SJSA1 (cell line): ENCODE results near the gene BACH2. TPM values are rescaled to one million over a fixed set of nuclear protein-coding genes. Genes with fewer than 3 reads are reported as not detected.
A peak's percentile ranks its signal among the peaks of the same experiment; 100 is the strongest.
"Not testable (repeated sequence)": the region's sequence is repeated elsewhere in the genome, so short reads cannot be mapped to it uniquely, and the experiment has no call there.

Source experiments
- DNase-seq, 2 experiments: peaks; one replicate each; pipeline ENCODE4 v3.0.0-alpha.2; 2015 to 2020; ENCODE audit warnings: low spot score in 2 of 2, low read depth in 1 of 2
- H3K27ac ChIP-seq: fragments of 250-450 bp; sonication (Bioruptor Pico); 2 replicates; pipeline ENCODE4 v1.5.1; 2020; ENCODE audit warnings: mild to moderate bottlenecking, moderate library complexity
- H3K27me3 ChIP-seq: fragments of 250-450 bp; sonication (Bioruptor Pico); replicated peaks from 2 replicates; pipeline ENCODE4 v1.5.1; 2020; ENCODE audit warnings: mild to moderate bottlenecking, moderate library complexity
- H3K36me3 ChIP-seq: fragments of 250-450 bp; sonication (Bioruptor Pico); 2 replicates; pipeline ENCODE4 v1.5.1; 2020; ENCODE audit warnings: mild to moderate bottlenecking
- H3K4me1 ChIP-seq: fragments of 250-450 bp; sonication (Bioruptor Pico); replicated peaks from 2 replicates; pipeline ENCODE4 v1.6.1; 2021; ENCODE audit warnings: mild to moderate bottlenecking
- H3K4me3 ChIP-seq: fragments of 250-450 bp; sonication (Bioruptor Pico); 2 replicates; pipeline ENCODE4 v1.5.1; 2020; ENCODE audit warnings: mild to moderate bottlenecking
- H3K9me3 ChIP-seq: fragments of 250-450 bp; sonication (Bioruptor Pico); replicated peaks from 2 replicates; pipeline ENCODE4 v1.5.1; 2020; ENCODE audit warnings: mild to moderate bottlenecking
- total RNA-seq: library from RNA; depleted of rRNA; stranded (reverse); fragments of >200 nt; shearing (Covaris generic); gene quantifications from 2 replicates; pipeline ENCODE4 v1.2.3, GENCODE V29; 2014

The BACH2 gene
- total RNA-seq, 1 experiment from 2014 or later = 1.3 TPM

- Histone ChIP-seq H3K4me1 (peaks cover 15% of the 10 kb centered on the region), H3K9me3 (no peaks in the 10 kb centered on the region), H3K36me3 (no peaks in the 10 kb centered on the region), H3K27ac (no peak overlapping the region), H3K27me3 (no peaks in the 10 kb centered on the region), H3K4me3 (no peak overlapping the region)
- no peak for DNase-seq
These were observed 151.6 kb downstream of the BACH2 start for GRCh38 chr6:90144928-90145555.

GRCh38 chr6:90144396-90144795 is 152.2 kb downstream of the BACH2 start:
- Histone ChIP-seq H3K27me3 (no peaks in the 10 kb centered on the region), H3K27ac (no peak overlapping the region), H3K4me3 (no peak overlapping the region), H3K36me3 (no peaks in the 10 kb centered on the region), H3K4me1 (peaks cover 15% of the 10 kb centered on the region), H3K9me3 (no peaks in the 10 kb centered on the region)
- DNase-seq = no peak

- Histone ChIP-seq H3K9me3 (no peaks in the 10 kb centered on the region), H3K27me3 (no peaks in the 10 kb centered on the region)
These were observed 156.0 kb downstream of the BACH2 start for GRCh38 chr6:90140683-90141082.

GRCh38 chr6:90139272-90139817 is 157.3 kb downstream of the BACH2 start:
- no peak for DNase-seq
- Histone ChIP-seq H3K4me3 (no peak overlapping the region), H3K36me3 (no peaks in the 10 kb centered on the region), H3K4me1 (peaks cover 31% of the 10 kb centered on the region), H3K9me3 (no peaks in the 10 kb centered on the region), H3K27ac (no peak overlapping the region), H3K27me3 (no peaks in the 10 kb centered on the region)

More at GRCh38 chr6:90140683-90141082, 156.0 kb downstream of the BACH2 start:
- Histone ChIP-seq H3K4me3 (no peak overlapping the region), H3K4me1 (peaks cover 39% of the 10 kb centered on the region), H3K36me3 (no peaks in the 10 kb centered on the region), H3K27ac (no peak overlapping the region)
- DNase-seq = no peak

GRCh38 chr6:90136837-90137568 is 159.6 kb downstream of the BACH2 start:
- no peak overlapping the region for H3K4me3 ChIP-seq
- H3K36me3 ChIP-seq = no peaks in the 10 kb centered on the region
- no peaks in the 10 kb centered on the region for H3K9me3 ChIP-seq
- H3K27ac ChIP-seq = peak overlapping the region; percentile 62
- H3K27me3 ChIP-seq = no peaks in the 10 kb centered on the region
- no peak for DNase-seq
- peaks cover 30% of the 10 kb centered on the region for H3K4me1 ChIP-seq

- no peak overlapping the region for H3K27ac ChIP-seq
- no peaks in the 10 kb centered on the region for H3K27me3 ChIP-seq
- H3K4me1 ChIP-seq = peaks cover 38% of the 10 kb centered on the region
- no peak for DNase-seq
- H3K4me3 ChIP-seq = no peak overlapping the region
- no peaks in the 10 kb centered on the region for H3K36me3 ChIP-seq
- no peaks in the 10 kb centered on the region for H3K9me3 ChIP-seq
These were observed 160.5 kb downstream of the BACH2 start for GRCh38 chr6:90136176-90136575.

- H3K36me3 ChIP-seq = no peaks in the 10 kb centered on the region
- no peak overlapping the region for H3K27ac ChIP-seq
- peaks cover 43% of the 10 kb centered on the region for H3K4me1 ChIP-seq
- H3K27me3 ChIP-seq = no peaks in the 10 kb centered on the region
- no peaks in the 10 kb centered on the region for H3K9me3 ChIP-seq
- H3K4me3 ChIP-seq = no peak overlapping the region
- DNase-seq = no peak
These were observed 161.0 kb downstream of the BACH2 start for GRCh38 chr6:90135667-90136066.

GRCh38 chr6:90133664-90134063 is 163.0 kb downstream of the BACH2 start:
- not testable (repeated sequence) for H3K9me3 ChIP-seq, H3K36me3 ChIP-seq, H3K27ac ChIP-seq, DNase-seq, H3K27me3 ChIP-seq, H3K4me3 ChIP-seq
- peaks cover 38% of the 10 kb centered on the region for H3K4me1 ChIP-seq

- peaks cover 24% of the 10 kb centered on the region for H3K4me1 ChIP-seq
- H3K4me3 ChIP-seq = no peak overlapping the region
- no peaks in the 10 kb centered on the region for H3K27me3 ChIP-seq
- peak; percentile 77 to 90 for DNase-seq
- H3K27ac ChIP-seq = peak overlapping the region; percentile 77
- H3K36me3 ChIP-seq = no peaks in the 10 kb centered on the region
- H3K9me3 ChIP-seq = no peaks in the 10 kb centered on the region
These were observed 164.8 kb downstream of the BACH2 start for GRCh38 chr6:90131614-90132423.

- DNase-seq = no peak
- Histone ChIP-seq H3K27ac (peak overlapping the region; percentile 77), H3K4me1 (peaks cover 23% of the 10 kb centered on the region), H3K27me3 (no peaks in the 10 kb centered on the region), H3K36me3 (no peaks in the 10 kb centered on the region), H3K4me3 (no peak overlapping the region), H3K9me3 (no peaks in the 10 kb centered on the region)
These were observed 165.5 kb downstream of the BACH2 start for GRCh38 chr6:90131125-90131524.

- not testable (repeated sequence) for H3K9me3 ChIP-seq, H3K36me3 ChIP-seq, H3K27ac ChIP-seq, DNase-seq, H3K27me3 ChIP-seq, H3K4me3 ChIP-seq
- H3K4me1 ChIP-seq = peaks cover 35% of the 10 kb centered on the region
These were observed 168.0 kb downstream of the BACH2 start for GRCh38 chr6:90128687-90129086.

- no peak for DNase-seq
- no peaks in the 10 kb centered on the region for H3K9me3 ChIP-seq
- H3K27ac ChIP-seq = no peak overlapping the region
- peaks cover 35% of the 10 kb centered on the region for H3K4me1 ChIP-seq
- H3K27me3 ChIP-seq = no peaks in the 10 kb centered on the region
- no peak overlapping the region for H3K4me3 ChIP-seq
- no peaks in the 10 kb centered on the region for H3K36me3 ChIP-seq
These were observed 169.0 kb downstream of the BACH2 start for GRCh38 chr6:90127595-90127994.

- no peak for DNase-seq
- Histone ChIP-seq H3K4me3 (no peak overlapping the region), H3K9me3 (no peaks in the 10 kb centered on the region), H3K27me3 (no peaks in the 10 kb centered on the region), H3K4me1 (peaks cover 28% of the 10 kb centered on the region), H3K27ac (no peak overlapping the region), H3K36me3 (no peaks in the 10 kb centered on the region)
These were observed 169.8 kb downstream of the BACH2 start for GRCh38 chr6:90126839-90127238.

- no peaks in the 10 kb centered on the region for H3K36me3 ChIP-seq
- H3K4me3 ChIP-seq = no peak overlapping the region
- no peak for DNase-seq
- H3K27ac ChIP-seq = no peak overlapping the region
- peaks cover 21% of the 10 kb centered on the region for H3K4me1 ChIP-seq
- no peaks in the 10 kb centered on the region for H3K27me3 ChIP-seq
- no peaks in the 10 kb centered on the region for H3K9me3 ChIP-seq
These were observed 170.5 kb downstream of the BACH2 start for GRCh38 chr6:90126181-90126580.
